Ramos (cell line): Measurements from ENCODE around the gene SEZ6.

Source experiments
- in situ Hi-C: fragments of 300-500 bp; cut with MboI; formaldehyde crosslinking; loops from one replicate; pipeline ENCODE4 v1.14.3; 2022; ENCODE audit warnings: low sequenced_read_pairs; ENCODE audit not compliant: unreplicated experiment

SEZ6 gene

GRCh38 chr17:28960256-28961061 is 45.4 kb downstream of the SEZ6 start:
- in situ Hi-C loops, result no loop called here

GRCh38 chr17:28959471-28959871 is 46.4 kb downstream of the SEZ6 start:
- in situ Hi-C loops, result no loop called here

DNA sequence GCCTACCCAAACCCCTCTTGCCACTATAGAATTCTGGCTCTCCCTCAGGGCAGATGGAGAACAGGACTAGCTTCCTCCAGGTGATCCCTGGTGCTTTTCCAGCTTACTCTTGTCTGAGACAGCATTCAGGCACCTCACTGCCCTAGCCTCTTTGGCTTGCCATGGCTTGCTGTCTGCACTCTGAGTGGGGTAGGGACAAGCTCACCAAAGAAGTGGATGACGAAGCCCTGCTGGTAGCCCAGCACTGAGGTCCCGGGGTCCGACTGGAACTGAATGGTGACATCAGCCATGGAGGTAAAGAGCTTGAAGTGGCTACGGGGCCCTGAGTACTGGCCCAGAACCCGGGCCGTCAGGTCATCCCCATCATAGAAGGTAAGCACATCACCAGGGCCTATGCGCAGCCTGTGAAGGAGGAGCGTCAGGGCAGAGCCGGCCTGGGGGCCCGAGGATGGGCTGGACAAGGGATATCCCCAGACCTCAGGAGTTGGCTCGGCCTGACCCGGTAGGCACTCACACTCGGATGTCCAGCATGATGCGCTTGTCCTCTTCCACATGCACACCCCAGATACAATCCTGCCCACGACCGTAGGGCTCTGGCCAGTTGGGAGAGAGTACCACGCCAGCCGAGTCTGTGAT is 46.9 kb downstream of the SEZ6 start:
- in situ Hi-C loops, result no loop called here

DNA sequence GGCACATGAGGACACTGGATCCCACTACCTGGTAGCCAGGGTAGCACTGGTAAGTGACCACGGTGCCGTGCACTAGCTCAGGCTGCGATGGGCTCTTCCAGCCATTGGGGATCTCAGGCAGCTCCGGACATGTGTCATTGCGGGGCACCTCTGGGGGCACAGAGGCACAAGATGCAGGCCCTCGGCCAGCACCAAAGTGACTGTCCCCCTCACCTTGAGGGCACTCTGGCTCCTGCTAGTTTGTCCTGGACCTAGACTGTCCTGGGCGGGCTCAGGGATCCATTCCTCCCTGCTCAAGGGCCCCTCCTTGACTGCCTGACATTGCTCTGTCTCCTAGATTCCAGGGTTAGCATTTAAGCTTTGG is 47.9 kb downstream of the SEZ6 start:
- in situ Hi-C loops, result no loop called here

- in situ Hi-C loops, result no loop called here
Measured at GRCh38 chr17:28957277-28957991, 48.4 kb downstream of the SEZ6 start.

DNA sequence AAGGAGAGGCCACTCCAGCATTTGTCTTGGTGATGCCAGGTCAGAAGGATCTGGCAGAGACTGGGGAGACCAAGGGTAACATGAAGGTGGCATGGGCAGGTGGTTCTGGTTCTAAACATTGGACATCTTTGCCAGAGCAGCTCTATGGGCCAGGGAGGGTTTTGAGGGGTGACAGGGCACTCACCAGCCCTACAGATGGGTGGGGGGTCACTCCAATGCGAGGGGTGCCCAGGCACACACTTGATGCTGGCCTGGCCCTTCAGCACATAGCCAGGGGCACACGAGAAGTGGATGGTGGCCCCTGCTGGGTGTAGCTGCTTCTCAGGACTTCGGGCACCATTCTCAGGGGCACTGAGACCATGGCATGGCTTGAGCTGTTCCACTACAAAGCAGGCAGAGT is 49.0 kb downstream of the SEZ6 start:
- in situ Hi-C loops, result no loop called here

GRCh38 chr17:28956112-28956511 is 49.7 kb downstream of the SEZ6 start:
- in situ Hi-C loops, result no loop called here

- in situ Hi-C loops, result no loop called here
Measured at GRCh38 chr17:28955408-28955807, 50.4 kb downstream of the SEZ6 start.

- in situ Hi-C loops, result no loop called here
Measured at GRCh38 chr17:28954886-28955285, 50.9 kb downstream of the SEZ6 start.

DNA sequence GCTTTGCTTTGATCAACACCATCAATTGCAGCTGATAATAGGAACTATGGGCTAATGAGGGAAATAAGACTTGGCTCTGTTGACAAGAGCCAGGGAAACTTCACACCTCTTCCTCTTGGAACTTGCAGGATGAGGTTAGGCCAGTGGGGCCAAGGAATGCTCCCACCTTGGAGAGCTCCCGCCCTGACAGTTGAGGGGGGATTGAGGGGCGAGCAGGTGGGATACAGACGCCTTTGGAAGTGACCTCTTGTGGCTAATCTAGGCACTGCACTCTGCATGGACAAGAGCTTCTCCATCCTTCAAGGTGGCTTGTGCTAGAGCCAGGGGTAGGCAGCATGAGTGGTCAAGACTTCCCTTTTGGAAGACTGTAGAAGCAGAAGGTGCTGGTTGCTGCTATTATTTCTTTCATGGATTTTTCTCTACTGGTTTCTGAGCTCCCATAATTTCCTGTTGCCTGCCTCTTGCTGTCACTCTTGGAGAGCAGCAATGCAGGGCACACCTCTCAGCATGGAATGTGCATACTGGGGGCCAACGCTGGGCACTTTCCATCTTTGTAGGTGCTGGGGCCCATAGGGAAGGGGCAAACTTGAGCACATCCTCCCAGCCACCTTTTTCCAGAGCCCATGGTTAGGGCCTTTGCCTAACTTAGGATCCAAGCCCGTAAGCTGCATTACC is 52.3 kb downstream of the SEZ6 start:
- in situ Hi-C loops, result no loop called here

DNA sequence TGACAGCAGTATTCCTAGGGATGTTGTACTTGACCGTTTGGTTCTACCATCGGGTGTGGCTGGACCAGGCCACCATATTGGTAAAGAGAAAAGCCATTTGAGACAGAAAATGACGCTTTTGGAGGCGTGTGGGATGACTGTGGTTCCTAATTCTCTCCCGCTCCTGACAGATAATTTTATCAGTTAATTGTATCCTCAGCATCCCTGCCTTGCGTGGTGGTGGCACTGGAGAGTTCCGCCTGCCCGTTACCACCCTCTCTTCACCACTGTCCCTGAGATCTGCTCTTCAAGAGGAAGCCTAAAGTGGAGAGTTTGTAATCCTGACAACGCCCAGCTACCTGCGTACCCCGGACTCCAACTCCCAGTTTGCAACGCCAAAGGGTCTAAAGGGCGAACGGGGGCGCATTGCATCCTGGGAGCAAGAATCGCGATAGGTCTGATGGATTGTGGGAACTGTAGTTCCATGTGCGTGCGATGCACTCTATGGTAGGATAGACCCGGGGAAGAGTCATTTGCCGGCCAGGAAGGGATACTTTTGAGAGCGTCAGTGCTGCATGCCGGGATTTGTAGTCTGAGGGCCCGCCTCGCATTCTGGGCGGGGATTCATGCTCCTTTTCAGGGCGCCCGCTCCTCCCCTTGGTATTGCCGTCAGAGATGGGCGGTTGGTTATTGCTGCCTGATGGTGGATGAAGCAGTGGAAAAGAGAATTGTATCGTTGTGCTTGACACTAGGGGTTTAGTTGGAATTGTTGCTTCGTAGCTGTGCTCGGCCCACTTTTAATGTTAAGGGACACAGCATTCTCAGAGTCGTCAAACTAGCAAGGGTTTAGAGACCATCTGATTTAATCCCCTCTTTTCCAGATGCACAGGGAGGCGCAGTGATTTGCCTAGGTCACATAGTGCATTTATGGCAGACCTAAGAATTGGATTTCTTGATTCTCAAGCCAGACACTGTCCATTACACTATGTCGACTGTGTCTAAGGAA is 53.5 kb downstream of the SEZ6 start:
- in situ Hi-C loops, result no loop called here

GRCh38 chr17:28951428-28951990 is 54.3 kb downstream of the SEZ6 start, which contains the start of gene PHF12:
Gene PHF12, minus strand, starts transcription at chr17:28951518. Its CDS starts 558 bp downstream, at chr17:28950960.
- in situ Hi-C loops, result no loop called here

- in situ Hi-C loops, result no loop called here
Measured at GRCh38 chr17:28950752-28951427, 54.9 kb downstream of the SEZ6 start.

DNA sequence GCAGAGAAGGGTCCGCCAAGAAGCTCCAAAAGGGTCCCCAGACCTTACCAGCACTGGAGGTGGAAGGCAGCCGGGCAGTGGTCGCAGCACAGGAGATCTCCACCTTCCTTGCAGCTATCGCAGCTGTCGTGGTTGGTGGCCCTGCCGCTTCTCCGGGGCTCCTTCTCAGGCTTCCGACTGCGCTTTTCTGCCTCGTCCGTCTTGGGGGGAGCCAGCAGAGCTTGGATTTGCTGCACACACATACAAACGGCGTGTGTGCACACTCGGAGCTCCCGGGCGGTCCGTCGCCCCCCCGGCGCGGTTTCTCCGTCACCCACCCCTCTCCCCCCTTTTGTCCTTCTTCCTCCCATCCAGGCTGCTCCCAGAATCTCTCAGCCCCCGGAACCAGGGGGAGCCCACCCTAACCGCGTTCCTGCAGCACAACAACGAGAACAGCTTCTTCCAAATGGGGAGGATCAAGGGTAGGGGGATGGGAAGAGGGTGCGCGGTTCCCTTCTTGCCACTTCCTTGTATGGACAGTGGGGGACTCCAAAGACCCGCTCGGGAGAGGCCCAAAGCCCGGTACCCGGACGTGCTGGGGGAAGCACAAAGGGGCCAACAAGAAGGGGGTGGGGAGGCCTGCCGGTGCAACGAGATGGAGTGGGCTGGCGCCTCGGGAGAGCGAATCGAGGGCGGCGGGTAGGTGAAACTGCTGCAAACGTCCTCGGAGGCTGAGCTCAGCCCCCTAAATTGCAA is 55.6 kb downstream of the SEZ6 start:
- in situ Hi-C loops, result no loop called here

GRCh38 chr17:28949185-28950016 is 56.4 kb downstream of the SEZ6 start:
- in situ Hi-C loops, result loop anchor here (5.0 to 25.0 kb wide), 2 partner anchors 37 to 587 kb away; partner anchors contain the start of genes POLDIP2, SARM1, SEBOX and VTN

DNA sequence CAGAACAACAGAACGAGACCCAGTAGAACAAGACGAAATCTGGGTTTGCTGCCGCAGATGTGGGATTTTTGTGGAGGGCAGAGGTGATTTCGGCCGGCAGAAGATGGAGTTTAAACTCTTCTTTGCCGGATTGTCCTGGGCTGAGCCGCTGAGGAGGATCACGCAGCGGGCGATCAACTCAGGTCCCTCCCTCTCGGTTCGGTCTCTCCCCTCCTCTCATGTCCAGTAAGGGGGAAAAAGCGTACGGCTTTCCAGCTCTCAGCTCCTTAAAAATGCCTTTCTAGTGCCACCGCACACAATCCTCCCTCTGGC is 57.0 kb downstream of the SEZ6 start:
- in situ Hi-C loops, result loop anchor here (5.0 to 25.0 kb wide), 2 partner anchors 37 to 587 kb away; partner anchors contain the start of genes POLDIP2, SARM1, SEBOX and VTN

DNA sequence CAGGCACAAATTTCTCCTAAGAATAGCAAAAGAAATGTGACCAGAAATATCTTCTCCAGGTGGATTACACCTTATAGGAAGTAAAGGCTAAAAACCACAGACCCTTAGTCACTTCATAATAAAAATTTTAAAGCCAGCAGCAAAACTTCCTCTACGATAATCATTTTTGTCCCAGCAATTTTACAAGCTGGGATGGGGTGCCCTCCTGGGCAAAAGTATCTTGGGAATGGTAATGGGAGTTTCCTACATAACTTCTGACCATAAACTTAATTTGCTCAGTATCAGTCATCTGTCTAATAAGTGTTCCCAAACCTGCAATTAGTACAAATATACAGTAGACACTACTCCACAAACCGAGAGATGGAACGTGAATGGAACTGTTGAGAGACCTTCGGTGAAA is 57.5 kb downstream of the SEZ6 start:
- in situ Hi-C loops, result loop anchor here (5.0 to 25.0 kb wide), 2 partner anchors 36 to 586 kb away; partner anchors contain the start of genes POLDIP2, SARM1, SEBOX and VTN
